ENCODE data around the gene EPB41L4A. TPM values are rescaled to one million over a fixed set of nuclear protein-coding genes. Genes with fewer than 3 reads are reported as not detected.

EPB41L4A gene
- total and polyA plus RNA-seq, 2 donors (not counting 3 experiments of a cell fraction or from before 2014, with no cell fraction given) = 6.0 to 17.9 TPM

GRCh38 chr5:112141582-112141981 is 277.5 kb downstream of the EPB41L4A start:
- H3K9ac ChIP-seq (replicated peaks; ENCODE audit: extremely low read depth, insufficient read depth, low read length) = no peak overlapping the region
- H3K36me3 ChIP-seq (ENCODE audit: control insufficient read depth in 2 of 2, extremely low read depth in 1 of 2, insufficient read depth in 2 of 2, low read length in 2 of 2) = no peaks in the 10 kb centered on the region
- no TSS peak for BruUV-seq (replicated peaks)
- intact Hi-C loops (cut with micrococcal nuclease) = no loop called here
- H4K20me1 ChIP-seq (replicated peaks; ENCODE audit: control insufficient read depth, extremely low read depth, insufficient read depth, low read length) = no peaks in the 10 kb centered on the region
- no peaks in the 10 kb centered on the region for H3K9me3 ChIP-seq (replicated peaks; ENCODE audit: control insufficient read depth, insufficient read depth, low read length)
- ChIA-PET POLR2A (no interaction called here), CTCF (interaction anchor here (1.6 to 6.7 kb wide), 3 partner anchors 591 to 610 kb away, joined by 6 to 71 read pairs (median 65); no protein-coding TSS in a partner anchor)
- H3K79me2 ChIP-seq (ENCODE audit: control insufficient read depth, insufficient read depth, low read length) = no peaks in the 10 kb centered on the region
- FAIRE-seq (no peak), DNase-seq (ENCODE audit: low read depth, low spot score) (no peak)
- peaks cover 13% of the 10 kb centered on the region for H3K4me1 ChIP-seq (ENCODE audit: control insufficient read depth, extremely low read depth, insufficient read depth, low read length)
- H3K4me2 ChIP-seq (ENCODE audit: insufficient read depth, low read length) = no peak overlapping the region
- no peaks in the 10 kb centered on the region for H3K9me1 ChIP-seq (replicated peaks; ENCODE audit: control insufficient read depth, extremely low read depth, insufficient read depth, low read length)
- H3K4me3 ChIP-seq (replicated peaks in 1 of 3; ENCODE audit: insufficient read depth in 1 of 3, low read depth in 1 of 3, low read length in 3 of 3) = no peak overlapping the region
- dilution Hi-C loops (cut with MboI; ENCODE audit: extremely low pct_ligation_motif_present, low sequenced_read_pairs) = no loop called here
- TF ChIP-seq FOS (IDR thresholded peaks at IDR 0.05; ENCODE audit: borderline replicate concordance, insufficient read depth, low read length) (no peak), MYC (IDR thresholded peaks at IDR 0.05; ENCODE audit: low read depth, low read length) (no peak), JUN (IDR thresholded peaks at IDR 0.05; ENCODE audit: borderline replicate concordance, insufficient read depth, insufficient read length, low read depth) (no peak), POLR2AphosphoS5 (IDR thresholded peaks at IDR 0.05; ENCODE audit: insufficient read depth, low read depth, low read length) (no peak), POLR2A (IDR thresholded peaks at IDR 0.05; ENCODE audit: low read depth, low read length) (no peak), EZH2 (IDR thresholded peaks at IDR 0.05; ENCODE audit: borderline replicate concordance, low read depth, low read length, severe bottlenecking) (no peak), GATA2 (IDR thresholded peaks at IDR 0.05; ENCODE audit: insufficient read depth, insufficient read length, low read depth, low read length) (no peak)
- TF ChIP-seq, protein P1, sequence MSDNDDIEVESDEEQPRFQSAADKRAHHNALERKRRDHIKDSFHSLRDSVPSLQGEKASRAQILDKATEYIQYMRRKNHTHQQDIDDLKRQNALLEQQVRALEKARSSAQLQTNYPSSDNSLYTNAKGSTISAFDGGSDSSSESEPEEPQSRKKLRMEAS (IDR thresholded peaks at IDR 0.05; ENCODE audit: insufficient read depth, insufficient read length) = no peak
- TF ChIP-seq, protein P2, sequence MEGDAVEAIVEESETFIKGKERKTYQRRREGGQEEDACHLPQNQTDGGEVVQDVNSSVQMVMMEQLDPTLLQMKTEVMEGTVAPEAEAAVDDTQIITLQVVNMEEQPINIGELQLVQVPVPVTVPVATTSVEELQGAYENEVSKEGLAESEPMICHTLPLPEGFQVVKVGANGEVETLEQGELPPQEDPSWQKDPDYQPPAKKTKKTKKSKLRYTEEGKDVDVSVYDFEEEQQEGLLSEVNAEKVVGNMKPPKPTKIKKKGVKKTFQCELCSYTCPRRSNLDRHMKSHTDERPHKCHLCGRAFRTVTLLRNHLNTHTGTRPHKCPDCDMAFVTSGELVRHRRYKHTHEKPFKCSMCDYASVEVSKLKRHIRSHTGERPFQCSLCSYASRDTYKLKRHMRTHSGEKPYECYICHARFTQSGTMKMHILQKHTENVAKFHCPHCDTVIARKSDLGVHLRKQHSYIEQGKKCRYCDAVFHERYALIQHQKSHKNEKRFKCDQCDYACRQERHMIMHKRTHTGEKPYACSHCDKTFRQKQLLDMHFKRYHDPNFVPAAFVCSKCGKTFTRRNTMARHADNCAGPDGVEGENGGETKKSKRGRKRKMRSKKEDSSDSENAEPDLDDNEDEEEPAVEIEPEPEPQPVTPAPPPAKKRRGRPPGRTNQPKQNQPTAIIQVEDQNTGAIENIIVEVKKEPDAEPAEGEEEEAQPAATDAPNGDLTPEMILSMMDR (IDR thresholded peaks at IDR 0.05; ENCODE audit: extremely low read depth in 1 of 2, insufficient read depth in 1 of 2, low read depth in 1 of 2, low read length in 2 of 2) = no peak
- no peaks in the 10 kb centered on the region for H3K27me3 ChIP-seq (ENCODE audit: control insufficient read depth in 2 of 2, insufficient read depth in 2 of 2, low read length in 2 of 2)
- H3K27ac ChIP-seq (ENCODE audit: insufficient read depth, low read depth, low read length) = no peak overlapping the region
- no peak overlapping the region for H2AFZ ChIP-seq (ENCODE audit: low read depth, low read length)
